PFSK-1 (cell line): ENCODE measurements around the gene PIGM.

ENCODE experiments used
- POLR2AphosphoS5 ChIP-seq: IDR thresholded peaks from 2 replicates; pipeline ENCODE4 v1.6.1; 2012; ENCODE audit warnings: low read depth, mild to moderate bottlenecking, control low read depth, low read length, moderate library complexity
- REST ChIP-seq, 2 experiments: IDR thresholded peaks; 2 replicates each; pipeline versions ENCODE4 v1.6.1 to v1.8.0; 2011 to 2012; ENCODE audit warnings: low read depth in 2 of 2, low read length in 2 of 2, control low read depth in 1 of 2, inconsistent platforms in 1 of 2, mild to moderate bottlenecking in 1 of 2, moderate library complexity in 1 of 2; ENCODE audit not compliant: insufficient read depth in 1 of 2
- SIN3A ChIP-seq: IDR thresholded peaks from 2 replicates; pipeline ENCODE4 v1.6.1; 2012; ENCODE audit warnings: mild to moderate bottlenecking, low read length, moderate library complexity, borderline replicate concordance; ENCODE audit not compliant: insufficient read depth
- TAF1 ChIP-seq: IDR thresholded peaks from 2 replicates; pipeline ENCODE4 v1.6.1; 2012; ENCODE audit warnings: low read length, control low read depth, borderline replicate concordance; ENCODE audit not compliant: insufficient read depth

GRCh38 chr1:160071289-160071688 is 39.5 kb upstream of the PIGM start:
- TF ChIP-seq REST (IDR thresholded peaks at IDR 0.05; ENCODE audit: insufficient read depth in 1 of 2, low read depth in 2 of 2, low read length in 2 of 2) (no peak), POLR2AphosphoS5 (no peak), SIN3A (no peak), TAF1 (no peak)
